Measurements from ENCODE around the gene POLK.

Gene POLK

DNA sequence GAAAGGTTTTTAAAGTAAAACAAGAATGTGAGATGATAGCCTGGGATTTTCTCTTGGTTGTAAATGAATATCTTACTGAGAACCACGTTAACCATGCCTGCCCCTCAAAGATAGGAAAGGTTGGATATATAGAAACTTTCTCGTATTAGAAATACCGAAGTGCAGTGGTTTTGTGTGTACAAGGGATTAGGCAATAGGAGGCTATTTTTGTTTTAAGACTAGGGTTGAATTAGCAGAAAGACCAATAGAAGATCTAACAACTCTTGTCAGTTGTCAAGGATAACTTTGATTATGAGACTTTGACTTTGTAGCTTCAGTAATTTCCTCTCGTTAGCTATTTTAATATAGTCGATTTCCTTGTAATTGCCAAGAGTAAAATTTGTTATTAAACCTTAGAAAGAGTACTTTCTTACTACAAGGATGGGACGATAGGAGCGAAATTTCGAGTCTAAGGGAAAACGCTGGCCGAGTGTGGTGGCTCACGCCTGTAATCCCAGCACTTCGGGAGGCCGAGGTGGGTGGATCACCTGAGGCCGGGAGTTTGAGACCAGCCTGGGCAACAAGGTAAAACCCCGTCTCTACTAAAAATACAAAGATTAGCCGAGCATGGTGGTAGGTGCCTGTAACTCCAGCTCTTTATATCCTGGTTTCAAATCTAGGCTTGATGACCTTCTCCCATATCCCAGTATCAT is 838 bp downstream of the POLK start:
- H3K27ac ChIP-seq (ENCODE audit: low read depth, low read length), result no peak overlapping the region

DNA sequence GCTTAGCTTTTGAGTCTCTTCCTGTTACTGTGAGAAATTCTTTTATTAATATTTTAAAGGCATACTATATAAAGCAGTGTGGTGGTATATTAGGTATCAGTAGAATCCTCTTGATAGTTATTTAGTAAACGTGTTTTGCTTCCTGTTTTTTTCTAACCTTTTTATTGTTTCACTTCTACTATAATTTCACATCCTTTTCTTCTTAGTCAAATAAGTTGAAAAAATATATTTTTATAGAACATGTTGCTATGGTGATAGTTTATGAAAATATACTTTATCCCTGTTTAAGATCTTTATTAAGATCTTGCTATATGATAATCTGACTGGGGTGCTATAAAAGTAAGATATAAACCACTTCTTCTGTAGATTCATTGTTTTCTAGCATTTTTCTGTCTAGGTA is 2.1 kb downstream of the POLK start:
- Histone ChIP-seq H4K12ac (ENCODE audit: low read depth, low read length) (no peak overlapping the region), H2BK12ac (ENCODE audit: low read length) (no peak overlapping the region), H2AFZ (ENCODE audit: insufficient read depth, low read length, poor library complexity) (no peak overlapping the region), H3K79me2 (ENCODE audit: control insufficient read depth, insufficient read depth, low read length, poor library complexity) (peaks cover 8% of the 10 kb centered on the region), H3K27me3 (ENCODE audit: insufficient read depth, low read length) (no peaks in the 10 kb centered on the region), H3K4me3 (ENCODE audit: low read depth, low read length) (no peak overlapping the region), H3K14ac (ENCODE audit: low read length) (no peak overlapping the region), H3K23ac (ENCODE audit: low read length) (no peak overlapping the region), H2AK5ac (ENCODE audit: low read length) (no peak overlapping the region), H3K79me1 (ENCODE audit: low read length) (peaks cover 7% of the 10 kb centered on the region), H3K18ac (ENCODE audit: low read length) (no peak overlapping the region), H3K9ac (ENCODE audit: low read length) (no peak overlapping the region), H2BK120ac (ENCODE audit: insufficient read depth, low read length, poor library complexity) (no peak overlapping the region), H3K9me3 (ENCODE audit: insufficient read depth, low read depth, low read length) (no peaks in the 10 kb centered on the region), H3K27ac (ENCODE audit: low read depth, low read length) (no peak overlapping the region), H3K4me2 (ENCODE audit: low read length) (no peak overlapping the region), H3K4me1 (ENCODE audit: control insufficient read depth in 1 of 2, insufficient read depth in 2 of 2, low read length in 2 of 2) (peaks cover 0 to 2% of the 10 kb centered on the region in 2 experiments), H4K91ac (ENCODE audit: low read depth, low read length) (no peak overlapping the region), H2BK5ac (ENCODE audit: low read depth, low read length, poor library complexity) (no peak overlapping the region), H3K36me3 (ENCODE audit: control insufficient read depth in 1 of 2, insufficient read depth in 2 of 2, low read length in 2 of 2) (no peaks in the 10 kb centered on the region), H4K8ac (ENCODE audit: low read depth, low read length) (no peak overlapping the region), H3K4ac (ENCODE audit: low read depth, low read length) (no peak overlapping the region)
- no peak for DNase-seq
- no CpG with 5 or more reads among the region's 1 CpG for WGBS (ENCODE audit: extremely low coverage, insufficient coverage, insufficient read length)

More for the DNA sequence above, 838 bp downstream of the POLK start:
- no peak for DNase-seq
- no peak overlapping the region for H4K91ac ChIP-seq (ENCODE audit: low read depth, low read length)
- H3K23ac ChIP-seq (ENCODE audit: low read length), result no peak overlapping the region
- H3K4me3 ChIP-seq (ENCODE audit: low read depth, low read length), result no peak overlapping the region
- H3K9ac ChIP-seq (ENCODE audit: low read length), result no peak overlapping the region
- no peak overlapping the region for H4K8ac ChIP-seq (ENCODE audit: low read depth, low read length)
- no peaks in the 10 kb centered on the region for H3K9me3 ChIP-seq (ENCODE audit: insufficient read depth, low read depth, low read length)
- no peak overlapping the region for H2BK120ac ChIP-seq (ENCODE audit: insufficient read depth, low read length, poor library complexity)
- H3K4ac ChIP-seq (ENCODE audit: low read depth, low read length), result no peak overlapping the region
- no peak overlapping the region for H2BK5ac ChIP-seq (ENCODE audit: low read depth, low read length, poor library complexity)
- peaks cover 7% of the 10 kb centered on the region for H3K79me1 ChIP-seq (ENCODE audit: low read length)
- H3K79me2 ChIP-seq (ENCODE audit: control insufficient read depth, insufficient read depth, low read length, poor library complexity), result peaks cover 8% of the 10 kb centered on the region
- no peaks in the 10 kb centered on the region for H3K27me3 ChIP-seq (ENCODE audit: insufficient read depth, low read length)
- no peak overlapping the region for H4K12ac ChIP-seq (ENCODE audit: low read depth, low read length)
- H3K18ac ChIP-seq (ENCODE audit: low read length), result no peak overlapping the region
- peaks cover 0 to 2% of the 10 kb centered on the region in 2 experiments for H3K4me1 ChIP-seq (ENCODE audit: control insufficient read depth in 1 of 2, insufficient read depth in 2 of 2, low read length in 2 of 2)
- H3K4me2 ChIP-seq (ENCODE audit: low read length), result peak overlapping the region; percentile 67
- H2AK5ac ChIP-seq (ENCODE audit: low read length), result no peak overlapping the region
- H3K36me3 ChIP-seq (ENCODE audit: control insufficient read depth in 1 of 2, insufficient read depth in 2 of 2, low read length in 2 of 2), result no peaks in the 10 kb centered on the region
- no peak overlapping the region for H2BK12ac ChIP-seq (ENCODE audit: low read length)
- no peak overlapping the region for H2AFZ ChIP-seq (ENCODE audit: insufficient read depth, low read length, poor library complexity)
- no peak overlapping the region for H3K14ac ChIP-seq (ENCODE audit: low read length)
- WGBS (ENCODE audit: extremely low coverage, insufficient coverage, insufficient read length), result no CpG with 5 or more reads among the region's 16 CpGs

DNA sequence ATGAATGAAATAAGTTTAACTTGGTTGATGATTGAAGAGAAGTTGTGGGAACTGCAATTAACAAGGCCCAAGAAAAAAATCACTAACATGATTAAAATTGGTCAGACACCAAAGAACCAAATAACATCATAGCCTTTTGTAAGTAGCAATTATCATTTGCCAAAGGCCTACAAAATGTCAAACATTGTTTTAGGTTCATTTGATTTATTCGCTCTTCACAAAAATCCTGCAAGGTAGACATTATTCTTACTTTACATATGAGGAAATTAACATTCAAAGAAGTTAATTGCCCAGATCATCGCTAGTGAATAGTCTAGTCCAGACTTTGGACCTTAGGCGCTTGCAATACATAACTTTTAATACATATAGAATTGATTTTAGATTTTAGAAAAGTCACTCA is 2.6 kb downstream of the POLK start:
- H2BK12ac ChIP-seq (ENCODE audit: low read length), result no peak overlapping the region
- DNase-seq, result no peak
- no peak overlapping the region for H3K14ac ChIP-seq (ENCODE audit: low read length)
- H3K23ac ChIP-seq (ENCODE audit: low read length), result no peak overlapping the region
- no peak overlapping the region for H3K18ac ChIP-seq (ENCODE audit: low read length)
- no peaks in the 10 kb centered on the region for H3K36me3 ChIP-seq (ENCODE audit: control insufficient read depth in 1 of 2, insufficient read depth in 2 of 2, low read length in 2 of 2)
- no peak overlapping the region for H4K8ac ChIP-seq (ENCODE audit: low read depth, low read length)
- H3K4ac ChIP-seq (ENCODE audit: low read depth, low read length), result no peak overlapping the region
- H2AFZ ChIP-seq (ENCODE audit: insufficient read depth, low read length, poor library complexity), result no peak overlapping the region
- H3K4me1 ChIP-seq (ENCODE audit: control insufficient read depth in 1 of 2, insufficient read depth in 2 of 2, low read length in 2 of 2), result peaks cover 0 to 2% of the 10 kb centered on the region in 2 experiments
- H3K79me2 ChIP-seq (ENCODE audit: control insufficient read depth, insufficient read depth, low read length, poor library complexity), result peaks cover 8% of the 10 kb centered on the region
- H3K79me1 ChIP-seq (ENCODE audit: low read length), result peaks cover 7% of the 10 kb centered on the region
- H3K9ac ChIP-seq (ENCODE audit: low read length), result no peak overlapping the region
- no peaks in the 10 kb centered on the region for H3K27me3 ChIP-seq (ENCODE audit: insufficient read depth, low read length)
- no CpG with 5 or more reads among the region's 3 CpGs for WGBS (ENCODE audit: extremely low coverage, insufficient coverage, insufficient read length)
- no peak overlapping the region for H2AK5ac ChIP-seq (ENCODE audit: low read length)
- no peak overlapping the region for H4K91ac ChIP-seq (ENCODE audit: low read depth, low read length)
- no peak overlapping the region for H2BK5ac ChIP-seq (ENCODE audit: low read depth, low read length, poor library complexity)
- no peak overlapping the region for H3K4me2 ChIP-seq (ENCODE audit: low read length)
- H3K9me3 ChIP-seq (ENCODE audit: insufficient read depth, low read depth, low read length), result no peaks in the 10 kb centered on the region
- H3K4me3 ChIP-seq (ENCODE audit: low read depth, low read length), result no peak overlapping the region
- no peak overlapping the region for H4K12ac ChIP-seq (ENCODE audit: low read depth, low read length)
- no peak overlapping the region for H2BK120ac ChIP-seq (ENCODE audit: insufficient read depth, low read length, poor library complexity)
- H3K27ac ChIP-seq (ENCODE audit: low read depth, low read length), result no peak overlapping the region

DNA sequence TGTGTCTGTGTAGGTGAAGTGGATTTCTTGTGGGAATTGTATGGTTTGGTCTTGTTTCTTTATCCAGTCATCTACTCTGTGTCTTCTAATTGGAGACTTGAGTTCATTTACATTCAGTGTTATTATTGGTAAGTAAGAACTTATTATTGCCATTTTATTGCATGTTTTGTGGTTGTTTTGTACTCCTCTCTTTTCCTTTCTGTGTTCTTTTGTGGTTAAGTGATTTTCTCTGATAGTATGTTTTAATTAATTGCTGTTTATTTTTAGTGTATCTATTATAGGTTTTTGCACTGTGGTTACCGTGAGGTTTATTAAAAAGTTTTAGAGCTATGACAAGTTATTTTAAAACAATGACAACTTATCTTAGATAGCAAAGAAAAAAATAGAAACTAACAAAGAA is 8.1 kb downstream of the POLK start:
- H3K9ac ChIP-seq (ENCODE audit: low read length), result no peak overlapping the region

More for the DNA sequence above, 8.1 kb downstream of the POLK start:
- Histone ChIP-seq H2BK12ac (ENCODE audit: low read length) (no peak overlapping the region), H3K23ac (ENCODE audit: low read length) (no peak overlapping the region), H3K4ac (ENCODE audit: low read depth, low read length) (no peak overlapping the region), H4K12ac (ENCODE audit: low read depth, low read length) (no peak overlapping the region), H3K79me1 (ENCODE audit: low read length) (peaks cover 5% of the 10 kb centered on the region), H2AFZ (ENCODE audit: insufficient read depth, low read length, poor library complexity) (no peak overlapping the region), H3K14ac (ENCODE audit: low read length) (no peak overlapping the region), H3K27ac (ENCODE audit: low read depth, low read length) (no peak overlapping the region), H2BK5ac (ENCODE audit: low read depth, low read length, poor library complexity) (no peak overlapping the region), H4K91ac (ENCODE audit: low read depth, low read length) (no peak overlapping the region), H4K8ac (ENCODE audit: low read depth, low read length) (no peak overlapping the region), H3K27me3 (ENCODE audit: insufficient read depth, low read length) (no peaks in the 10 kb centered on the region), H2BK120ac (ENCODE audit: insufficient read depth, low read length, poor library complexity) (no peak overlapping the region), H3K4me2 (ENCODE audit: low read length) (no peak overlapping the region), H2AK5ac (ENCODE audit: low read length) (no peak overlapping the region), H3K4me3 (ENCODE audit: low read depth, low read length) (no peak overlapping the region), H3K79me2 (ENCODE audit: control insufficient read depth, insufficient read depth, low read length, poor library complexity) (no peaks in the 10 kb centered on the region), H3K18ac (ENCODE audit: low read length) (no peak overlapping the region), H3K9me3 (ENCODE audit: insufficient read depth, low read depth, low read length) (no peaks in the 10 kb centered on the region), H3K36me3 (ENCODE audit: control insufficient read depth in 1 of 2, insufficient read depth in 2 of 2, low read length in 2 of 2) (no peaks in the 10 kb centered on the region), H3K4me1 (ENCODE audit: control insufficient read depth in 1 of 2, insufficient read depth in 2 of 2, low read length in 2 of 2) (peaks cover 3 to 10% of the 10 kb centered on the region in 2 experiments)
- WGBS (ENCODE audit: extremely low coverage, insufficient coverage, insufficient read length), result no CpG with 5 or more reads among the region's 1 CpG
- no peak for DNase-seq

Data from trophoblast cell (in vitro differentiated cells and primary cell).